Heart left ventricle (tissue), 16 donors: ENCODE results near the gene PRKN. TPM values are rescaled to one million over a fixed set of nuclear protein-coding genes. Genes with fewer than 3 reads are reported as not detected.

Experiments
- ATAC-seq, 4 donors: fragments of 200-7000 bp; cut with Tn5 transposase; one replicate each; pipeline ENCODE4 v1.9.1; 2020 to 2022; ENCODE audit warnings: moderate library complexity in 4 of 4, mild to moderate bottlenecking in 3 of 4, moderate number of reproducible peaks in 1 of 4
- DNase-seq, 5 donors: peaks; one replicate each; pipeline ENCODE4 v3.0.0-alpha.2; 2020
- H3K27ac ChIP-seq, 12 donors: fragments of 200-600 bp; sonication (generic) in 4 of 12; one replicate each; pipeline versions ENCODE4 v1.5.0 to v1.8.0; 2016 to 2022; ENCODE audit warnings: mild to moderate bottlenecking in 2 of 12
- H3K27me3 ChIP-seq, 9 donors: fragments of 200-600 bp; sonication (generic) in 2 of 9; one replicate each; pipeline versions ENCODE4 v1.5.1 to v1.8.0; 2016 to 2022; ENCODE audit warnings: mild to moderate bottlenecking in 3 of 9
- H3K36me3 ChIP-seq, 9 donors: fragments of 200-600 bp; sonication (generic) in 2 of 9; one replicate each; pipeline versions ENCODE4 v1.5.0 to v1.8.0; 2018 to 2022; ENCODE audit warnings: mild to moderate bottlenecking in 2 of 9
- H3K4me1 ChIP-seq, 12 donors: fragments of 200-600 bp; sonication (generic) in 4 of 12; one replicate each; pipeline versions ENCODE4 v1.5.0 to v1.8.0; 2016 to 2022; ENCODE audit warnings: mild to moderate bottlenecking in 3 of 12
- H3K4me3 ChIP-seq, 12 donors: fragments of 200-600 bp; sonication (generic) in 4 of 12; one replicate each; pipeline versions ENCODE4 v1.5.0 to v1.8.0; 2017 to 2022; ENCODE audit warnings: mild to moderate bottlenecking in 9 of 12, moderate library complexity in 4 of 12
- H3K9me3 ChIP-seq, 12 donors: fragments of 200-600 bp; sonication (generic) in 4 of 12; one replicate each; pipeline versions ENCODE4 v1.5.0 to v1.8.0; 2016 to 2022; ENCODE audit warnings: mild to moderate bottlenecking in 1 of 12
- POLR2A ChIP-seq, 2 donors: fragments of 450-650 bp; IDR thresholded peaks; one replicate each; pipeline ENCODE4 v1.6.1; 2017; ENCODE audit warnings: antibody characterized with exemption in 2 of 2, mild to moderate bottlenecking in 2 of 2, moderate library complexity in 2 of 2
- WGBS, 4 donors: extraction: QIAGEN DNeasy Blood & Tissue Kit in 2 of 4; methylation state at CpG; one replicate each; pipeline versions ENCODE4 v1.1.5 to v1.1.7; 2013 to 2018; 5-methylcytosine and 5-hydroxymethylcytosine counted together
- intact Hi-C, 10 donors: fragments of 100-400 bp; cut with DNase I; formaldehyde crosslinking; loops; one replicate each; pipeline versions ENCODE4 v1.11.1 to v1.14.2; 2022
- polyA plus RNA-seq, 2 donors: library from polyadenylated mRNA; stranded (reverse); fragments of 200-250 nt; gene quantifications; one replicate each; pipeline ENCODE4 v1.2.3, GENCODE V29; 2013
- total RNA-seq, 9 donors: library from RNA; depleted of rRNA in 2 of 9; stranded (reverse); fragments of >200 nt in 2 of 9; fragmentation: NEBNext Ultra II Directional in 3 of 9; extraction: Animal tissue kit (Norgen Biotek cat#: 25700) in 3 of 9; gene quantifications; one replicate each; pipeline versions ENCODE4 v1.1.0 to v1.2.4, GENCODE V29; 2016 to 2023
- TF ChIP-seq, protein P1 (sequence below), 12 donors: fragments of 200-600 bp; sonication (generic) in 4 of 12; IDR thresholded peaks; one replicate each; pipeline versions ENCODE4 v1.5.0 to v1.8.0; 2018 to 2022; ENCODE audit warnings: antibody characterized with exemption in 12 of 12, mild to moderate bottlenecking in 5 of 12
- donor health status: ischemic (EF 13 %, LVEDD 7.1; RV severe dilation, severe dysfunction).
- donor health status: healthy with polysubstance abuse.
- donor health status: DM: no; HTN: yes; CAD: no.
- donor health status: DM: no; HTN: no; CAD: no.
- donor health status: ischemic (EF 25% LVEDD 6.9; RV normal size, moderate dysfunction).
- donor health status: ischemic (EF 25% LVEDD 5.7; RV mildly dilated, moderate dysfunction).
- donor health status: healthy.
- donor health status: DM: yes; HTN: yes; CAD: no.
- donor health status: ischemic (EF 35%, LVEDD 5.7; RV mildly dilated, moderate dysfunction).
- donor health status: nonischemic (EF 11% LVEDD 7.7; RV severe dilation, severe dysfunction).
- donor health status: DM: yes; HTN: yes; CAD: no.
- donor health status: PGD.
- donor health status: ischemic (EF 29% LVEDD 5.4; RV normal size, mild dysfunction).
- donor health status: nonischemic (EF 23%, LVEDD 6.1; RV moderate dilation, normal function).

PRKN gene
- total and polyA plus RNA-seq, 11 donors, result 3.4 to 32.5 (median 21.2) TPM

DNA sequence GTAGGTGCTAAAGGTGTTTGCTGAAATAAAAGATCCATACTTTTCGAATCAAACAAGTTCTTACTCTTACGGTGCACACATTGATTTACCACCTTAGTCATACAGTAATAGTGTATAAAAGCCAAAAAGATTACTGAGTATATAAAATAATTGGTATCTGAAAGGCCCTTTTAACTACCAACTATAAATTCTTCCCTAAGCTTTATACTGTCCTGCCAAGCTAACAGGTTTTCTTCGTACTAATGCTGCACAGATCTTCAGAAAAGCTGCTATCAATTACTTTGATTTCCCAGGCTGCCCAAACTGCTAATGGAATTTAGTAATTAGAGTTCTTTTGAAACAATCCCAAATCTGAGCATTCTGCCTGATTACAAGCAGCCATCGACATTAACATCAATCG, 97.5 kb downstream of the PRKN start:
- Histone ChIP-seq H3K4me3 (no peak overlapping the region), H3K9me3 (peaks cover 0 to 15% (median 7%) of the 10 kb centered on the region in 12 donors), H3K36me3 (no peaks in the 10 kb centered on the region), H3K4me1 (peaks cover 0 to 3% (median 0%) of the 10 kb centered on the region in 12 donors), H3K27me3 (no peaks in the 10 kb centered on the region), H3K27ac (no peak overlapping the region)
- WGBS, 4 donors, result 96 to 99% (median 98%) methylated on average over 5 of the region's 5 CpGs
- TF ChIP-seq POLR2A (IDR thresholded peaks at IDR 0.05), result no peak
- TF ChIP-seq, protein P1, sequence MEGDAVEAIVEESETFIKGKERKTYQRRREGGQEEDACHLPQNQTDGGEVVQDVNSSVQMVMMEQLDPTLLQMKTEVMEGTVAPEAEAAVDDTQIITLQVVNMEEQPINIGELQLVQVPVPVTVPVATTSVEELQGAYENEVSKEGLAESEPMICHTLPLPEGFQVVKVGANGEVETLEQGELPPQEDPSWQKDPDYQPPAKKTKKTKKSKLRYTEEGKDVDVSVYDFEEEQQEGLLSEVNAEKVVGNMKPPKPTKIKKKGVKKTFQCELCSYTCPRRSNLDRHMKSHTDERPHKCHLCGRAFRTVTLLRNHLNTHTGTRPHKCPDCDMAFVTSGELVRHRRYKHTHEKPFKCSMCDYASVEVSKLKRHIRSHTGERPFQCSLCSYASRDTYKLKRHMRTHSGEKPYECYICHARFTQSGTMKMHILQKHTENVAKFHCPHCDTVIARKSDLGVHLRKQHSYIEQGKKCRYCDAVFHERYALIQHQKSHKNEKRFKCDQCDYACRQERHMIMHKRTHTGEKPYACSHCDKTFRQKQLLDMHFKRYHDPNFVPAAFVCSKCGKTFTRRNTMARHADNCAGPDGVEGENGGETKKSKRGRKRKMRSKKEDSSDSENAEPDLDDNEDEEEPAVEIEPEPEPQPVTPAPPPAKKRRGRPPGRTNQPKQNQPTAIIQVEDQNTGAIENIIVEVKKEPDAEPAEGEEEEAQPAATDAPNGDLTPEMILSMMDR (IDR thresholded peaks at IDR 0.05), result no peak
- no peak for ATAC-seq
- no peak for DNase-seq
- intact Hi-C loops, result no loop called here

DNA sequence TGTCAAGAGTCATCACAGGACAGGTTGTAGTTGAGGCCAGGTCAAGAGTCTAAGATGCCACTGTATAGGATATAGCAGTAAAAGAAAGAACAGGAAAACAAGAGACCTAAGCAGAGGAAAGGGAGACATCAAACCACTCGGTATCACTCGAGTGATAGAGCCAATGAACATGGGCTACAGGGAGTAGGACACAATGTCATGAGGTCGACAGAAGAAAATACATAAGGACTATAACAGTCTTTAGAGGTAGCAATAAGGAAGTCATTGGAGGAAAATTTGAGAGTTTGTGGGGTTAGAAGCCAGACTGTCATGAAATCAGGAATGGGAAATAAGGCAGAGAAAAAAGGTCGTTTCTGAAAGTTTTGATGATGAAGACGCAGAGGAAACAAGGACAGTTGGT, 99.7 kb downstream of the PRKN start:
- WGBS, 4 donors, result 89 to 93% (median 92%) methylated on average over 5 of the region's 5 CpGs
- no peaks in the 10 kb centered on the region for H3K36me3 ChIP-seq
- no peaks in the 10 kb centered on the region for H3K27me3 ChIP-seq
- no peak overlapping the region for H3K27ac ChIP-seq
- ATAC-seq (peak in 1 of 4 donors; percentile 18), DNase-seq (no peak)
- H3K9me3 ChIP-seq, result peaks cover 0 to 15% (median 7%) of the 10 kb centered on the region in 12 donors
- TF ChIP-seq, protein P1 (IDR thresholded peaks at IDR 0.05), result no peak
- TF ChIP-seq POLR2A (IDR thresholded peaks at IDR 0.05), result no peak
- intact Hi-C loops, result loop anchor here in 2 of 10 donors (10.0 kb wide), 1 partner anchor 97 kb away; the partner anchor contains the start of genes PACRG (in 2 of the 2) and PRKN (in 2 of the 2)
- peaks cover 0 to 5% (median 0%) of the 10 kb centered on the region in 12 donors for H3K4me1 ChIP-seq
- no peak overlapping the region for H3K4me3 ChIP-seq

DNA sequence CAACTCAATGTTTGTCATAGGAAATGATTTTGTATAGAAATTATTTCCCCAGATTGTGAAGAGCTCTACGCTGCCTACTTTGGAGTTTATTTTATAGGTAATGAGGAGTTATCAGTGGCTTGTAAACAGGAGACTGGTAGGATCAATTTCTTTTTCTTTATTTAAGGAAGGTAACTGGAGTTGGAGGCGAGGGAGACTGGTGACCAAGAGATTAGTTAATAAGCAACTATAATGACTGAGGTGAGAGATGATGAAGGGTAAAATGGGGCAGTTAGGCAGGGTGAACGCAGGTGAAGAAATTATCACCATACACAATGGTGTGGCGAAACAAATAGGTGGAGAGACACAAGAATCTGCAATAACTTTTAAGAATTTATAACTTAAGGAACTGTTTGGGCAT, 100.2 kb downstream of the PRKN start:
- TF ChIP-seq, protein P1 (IDR thresholded peaks at IDR 0.05), result no peak
- no peak for TF ChIP-seq POLR2A (IDR thresholded peaks at IDR 0.05)
- H3K27ac ChIP-seq, result no peak overlapping the region
- H3K27me3 ChIP-seq, result no peaks in the 10 kb centered on the region
- no peak overlapping the region for H3K4me3 ChIP-seq
- no peaks in the 10 kb centered on the region for H3K36me3 ChIP-seq
- ATAC-seq (no peak), DNase-seq (no peak)
- WGBS, 4 donors, result 72 to 86% (median 84%) methylated on average over 4 of the region's 4 CpGs
- intact Hi-C loops, result loop anchor here in 2 of 10 donors (10.0 kb wide), 1 partner anchor 97 kb away; the partner anchor contains the start of genes PACRG (in 2 of the 2) and PRKN (in 2 of the 2)
- peaks cover 0 to 10% (median 0%) of the 10 kb centered on the region in 12 donors for H3K4me1 ChIP-seq
- H3K9me3 ChIP-seq, result peaks cover 0 to 15% (median 7%) of the 10 kb centered on the region in 12 donors

DNA sequence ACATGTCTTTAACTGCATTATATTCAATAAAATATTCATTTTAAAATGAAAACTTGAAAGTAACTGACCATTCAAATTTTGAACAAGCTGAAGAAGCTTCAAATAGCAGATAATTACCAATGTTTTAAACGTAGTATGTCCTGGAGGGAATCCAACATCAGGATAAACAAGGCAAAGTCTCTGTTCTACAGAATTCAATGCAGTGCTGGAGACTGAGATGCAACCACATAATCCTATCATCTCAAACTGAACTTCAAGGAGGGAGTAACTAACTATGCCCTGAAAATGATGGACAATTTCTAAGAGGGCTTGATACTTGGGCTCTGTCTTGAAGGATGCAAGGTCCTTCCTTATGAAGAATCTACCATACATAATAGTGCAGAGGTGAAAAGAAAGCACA, 100.7 kb downstream of the PRKN start:
- TF ChIP-seq, protein P1 (IDR thresholded peaks at IDR 0.05), result no peak
- no peak for TF ChIP-seq POLR2A (IDR thresholded peaks at IDR 0.05)
- DNase-seq, result no peak
- intact Hi-C loops, result loop anchor here in 2 of 10 donors (10.0 kb wide), 1 partner anchor 98 kb away; the partner anchor contains the start of genes PACRG (in 2 of the 2) and PRKN (in 2 of the 2)
- no peaks in the 10 kb centered on the region for H3K27me3 ChIP-seq
- WGBS, 4 donors, result 56 to 68% (median 59%) methylated on average over 1 of the region's 1 CpG
- no peak for ATAC-seq
- peaks cover 0 to 10% (median 0%) of the 10 kb centered on the region in 12 donors for H3K4me1 ChIP-seq
- peaks cover 0 to 15% (median 7%) of the 10 kb centered on the region in 12 donors for H3K9me3 ChIP-seq
- no peaks in the 10 kb centered on the region for H3K36me3 ChIP-seq
- no peak overlapping the region for H3K4me3 ChIP-seq
- H3K27ac ChIP-seq, result no peak overlapping the region
